IPS-18a (cell line): ENCODE data around the gene FAM13A.

ENCODE experiments used
- H3K27ac ChIP-seq: one replicate; pipeline ENCODE4 v1.5.1; 2013; ENCODE audit warnings: low read length
- H3K27me3 ChIP-seq: one replicate; pipeline ENCODE4 v1.6.1; 2013; ENCODE audit warnings: mild to moderate bottlenecking, low read length; ENCODE audit not compliant: control insufficient read depth, insufficient read depth
- H3K36me3 ChIP-seq: one replicate; pipeline ENCODE4 v1.6.1; 2013; ENCODE audit warnings: low read depth, low read length; ENCODE audit not compliant: control insufficient read depth
- H3K4me1 ChIP-seq: one replicate; pipeline ENCODE4 v1.6.1; 2013; ENCODE audit warnings: low read depth, low read length; ENCODE audit not compliant: control insufficient read depth
- H3K4me3 ChIP-seq: one replicate; pipeline ENCODE4 v1.5.1; 2013; ENCODE audit warnings: low read length
- H3K9ac ChIP-seq: one replicate; pipeline ENCODE4 v1.6.1; 2013; ENCODE audit warnings: mild to moderate bottlenecking, low read length, moderate library complexity
- H3K9me3 ChIP-seq: one replicate; pipeline ENCODE4 v1.6.1; 2013; ENCODE audit warnings: low read depth, low read length; ENCODE audit not compliant: control insufficient read depth

Gene FAM13A

DNA sequence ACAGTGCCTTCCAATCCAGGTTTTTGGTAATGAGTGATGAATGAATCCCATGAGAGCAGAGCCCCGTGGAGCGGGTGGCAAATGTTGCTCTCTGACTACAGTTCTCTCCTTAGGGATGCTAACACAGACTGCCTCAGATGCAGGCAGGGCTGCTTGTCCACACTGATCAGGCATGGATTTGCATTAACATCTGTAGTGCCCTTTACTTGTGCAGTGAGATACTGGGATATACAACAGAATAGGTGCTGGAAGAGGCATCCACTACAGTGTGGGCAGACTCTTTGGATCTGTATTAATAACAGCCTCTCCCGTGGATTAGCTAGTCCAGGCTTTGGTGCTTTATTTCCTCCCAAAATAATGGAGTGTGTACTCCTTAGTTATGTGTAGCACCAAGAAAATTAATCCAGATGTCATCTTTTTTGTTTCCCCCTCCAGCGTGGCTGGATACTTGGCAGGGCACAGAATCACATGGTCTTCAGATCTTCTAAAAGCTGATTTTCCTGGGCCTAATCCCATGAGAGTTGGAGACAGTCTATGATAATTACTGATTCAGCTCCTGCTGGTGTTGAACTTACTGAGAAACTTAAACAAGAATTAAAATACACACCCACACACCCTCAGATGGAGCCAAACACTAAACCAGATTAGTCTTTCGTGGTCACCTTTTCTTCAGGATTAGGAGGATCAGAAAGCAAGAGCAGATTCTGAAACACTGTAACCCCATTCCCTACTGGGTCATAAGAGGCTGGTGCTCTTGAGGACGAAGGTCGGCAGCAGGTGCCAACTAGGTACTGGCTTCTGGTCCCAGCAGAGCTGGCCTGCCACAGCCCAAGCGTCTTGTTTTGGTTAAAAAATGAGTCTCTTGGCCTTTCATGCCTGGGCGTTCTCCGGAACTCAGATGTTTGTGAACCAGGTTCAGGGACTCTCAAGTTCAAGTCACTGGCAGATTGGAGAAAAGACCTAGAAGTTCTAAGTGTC lies 336.2 kb downstream of the FAM13A start:
- H3K27ac ChIP-seq = no peak overlapping the region
- peaks cover 10% of the 10 kb centered on the region for H3K4me1 ChIP-seq
- no peak overlapping the region for H3K4me3 ChIP-seq
- H3K36me3 ChIP-seq = no peaks in the 10 kb centered on the region
- no peaks in the 10 kb centered on the region for H3K27me3 ChIP-seq
- H3K9ac ChIP-seq = no peak overlapping the region
- H3K9me3 ChIP-seq = peaks cover 17% of the 10 kb centered on the region

DNA sequence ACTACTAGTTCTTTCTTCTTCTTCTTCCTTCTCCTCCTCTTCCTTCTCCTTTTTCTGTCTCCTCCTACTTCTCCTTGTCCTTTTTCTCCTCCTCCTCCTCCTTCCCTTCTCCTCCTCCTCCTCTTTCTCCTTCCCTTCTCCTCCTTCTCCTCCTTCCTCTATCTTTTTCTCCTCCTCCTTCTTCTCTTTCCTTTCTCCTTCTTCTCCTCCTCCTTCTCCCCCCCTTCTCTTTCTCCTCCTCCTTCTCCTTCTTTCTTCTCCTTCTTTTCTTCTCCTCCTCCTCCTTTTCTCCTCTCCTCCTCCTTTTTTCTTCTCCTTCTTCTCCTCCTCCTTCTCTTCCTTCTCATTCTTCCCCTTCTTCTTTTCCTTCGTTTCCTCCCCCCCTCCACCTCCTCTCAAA lies 337.6 kb downstream of the FAM13A start:
- Histone ChIP-seq H3K9ac (no peak overlapping the region), H3K9me3 (peaks cover 17% of the 10 kb centered on the region), H3K36me3 (no peaks in the 10 kb centered on the region), H3K27me3 (no peaks in the 10 kb centered on the region), H3K4me1 (no peaks in the 10 kb centered on the region), H3K27ac (no peak overlapping the region), H3K4me3 (no peak overlapping the region)

DNA sequence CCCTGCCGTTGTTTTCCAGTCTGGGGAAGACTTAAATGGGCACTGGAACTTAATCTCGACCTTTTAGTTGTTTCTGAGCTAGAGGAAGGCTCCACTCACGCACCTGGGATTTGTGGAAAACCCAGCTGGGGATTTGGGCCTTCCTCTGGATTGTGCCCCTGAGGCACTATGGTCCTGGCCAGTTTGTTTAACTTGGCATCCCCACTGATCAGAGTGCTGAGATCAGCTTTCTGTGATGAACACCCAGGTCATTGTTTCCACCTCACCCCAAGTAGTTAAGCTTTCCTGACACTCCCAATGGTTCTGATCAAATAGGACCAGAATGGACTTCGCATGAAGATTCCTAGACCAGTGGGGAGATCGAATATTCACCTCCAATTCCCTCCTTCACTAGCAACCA lies 338.9 kb downstream of the FAM13A start:
- Histone ChIP-seq H3K9me3 (peaks cover 17% of the 10 kb centered on the region), H3K27me3 (no peaks in the 10 kb centered on the region), H3K4me3 (no peak overlapping the region), H3K4me1 (no peaks in the 10 kb centered on the region), H3K36me3 (no peaks in the 10 kb centered on the region), H3K27ac (no peak overlapping the region), H3K9ac (no peak overlapping the region)

DNA sequence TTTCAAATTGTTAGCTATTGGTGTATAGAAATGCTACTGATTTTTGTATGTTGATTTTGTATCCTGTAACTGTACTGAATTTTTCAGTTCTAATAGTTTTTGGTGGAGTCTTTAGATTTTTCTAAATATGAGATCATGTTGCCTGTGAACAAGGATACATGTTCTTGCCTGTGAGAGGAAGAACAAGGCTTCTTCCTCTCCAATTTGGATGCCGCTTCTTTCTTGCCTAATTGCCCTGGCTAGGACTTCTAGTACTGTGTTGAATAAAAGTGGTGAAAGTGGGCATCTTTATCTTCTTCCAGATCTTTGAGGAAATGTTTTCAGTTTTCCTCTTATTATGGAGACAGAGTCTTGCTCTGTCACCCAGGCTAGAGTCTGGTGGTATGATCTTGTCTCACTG lies 343.2 kb downstream of the FAM13A start:
- H3K9ac ChIP-seq = no peak overlapping the region
- peaks cover 17% of the 10 kb centered on the region for H3K9me3 ChIP-seq
- H3K4me1 ChIP-seq = no peaks in the 10 kb centered on the region
- no peak overlapping the region for H3K27ac ChIP-seq
- H3K4me3 ChIP-seq = no peak overlapping the region
- H3K36me3 ChIP-seq = no peaks in the 10 kb centered on the region
- no peaks in the 10 kb centered on the region for H3K27me3 ChIP-seq

DNA sequence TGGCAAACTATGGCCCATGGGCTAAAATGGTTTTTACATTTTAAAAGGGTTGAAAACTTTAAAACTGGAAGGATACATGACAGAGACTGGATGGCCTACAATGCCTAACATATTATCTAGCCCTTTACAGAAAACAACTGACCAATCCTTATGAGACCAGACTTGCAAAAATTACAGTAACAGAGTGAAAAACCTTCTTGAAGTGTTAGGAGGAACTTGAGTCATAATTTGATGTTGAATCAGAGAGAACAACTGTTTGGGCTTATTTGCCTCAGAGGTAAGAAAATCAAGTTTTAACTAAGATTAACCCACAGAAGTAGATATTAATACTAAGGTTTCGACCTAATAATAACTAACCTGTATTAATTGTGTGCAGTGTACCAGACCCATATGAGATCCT lies 347.0 kb downstream of the FAM13A start:
- no peak overlapping the region for H3K27ac ChIP-seq
- no peaks in the 10 kb centered on the region for H3K36me3 ChIP-seq
- H3K9me3 ChIP-seq = no peaks in the 10 kb centered on the region
- H3K4me1 ChIP-seq = no peaks in the 10 kb centered on the region
- no peak overlapping the region for H3K4me3 ChIP-seq
- no peaks in the 10 kb centered on the region for H3K27me3 ChIP-seq
- H3K9ac ChIP-seq = no peak overlapping the region

DNA sequence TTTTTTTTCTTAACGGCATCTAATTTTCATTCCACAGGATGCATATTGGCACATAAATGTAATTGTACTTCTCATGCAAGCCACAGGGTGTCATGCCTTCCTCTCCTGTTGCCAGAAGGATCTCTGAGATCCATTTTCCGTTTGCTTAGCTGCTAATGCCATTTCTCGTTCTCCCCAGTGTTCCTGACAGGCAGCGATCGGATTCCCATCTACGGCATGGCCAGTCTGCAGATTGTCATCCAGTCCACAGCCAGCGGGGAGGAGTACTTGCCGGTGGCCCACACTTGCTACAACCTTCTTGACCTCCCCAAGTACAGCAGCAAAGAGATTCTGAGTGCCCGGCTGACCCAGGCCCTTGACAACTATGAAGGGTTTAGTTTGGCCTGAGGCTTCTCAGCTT lies 350.4 kb downstream of the FAM13A start:
- no peaks in the 10 kb centered on the region for H3K9me3 ChIP-seq
- H3K27me3 ChIP-seq = no peaks in the 10 kb centered on the region
- no peaks in the 10 kb centered on the region for H3K4me1 ChIP-seq
- no peak overlapping the region for H3K9ac ChIP-seq
- H3K27ac ChIP-seq = no peak overlapping the region
- no peaks in the 10 kb centered on the region for H3K36me3 ChIP-seq
- H3K4me3 ChIP-seq = no peak overlapping the region

DNA sequence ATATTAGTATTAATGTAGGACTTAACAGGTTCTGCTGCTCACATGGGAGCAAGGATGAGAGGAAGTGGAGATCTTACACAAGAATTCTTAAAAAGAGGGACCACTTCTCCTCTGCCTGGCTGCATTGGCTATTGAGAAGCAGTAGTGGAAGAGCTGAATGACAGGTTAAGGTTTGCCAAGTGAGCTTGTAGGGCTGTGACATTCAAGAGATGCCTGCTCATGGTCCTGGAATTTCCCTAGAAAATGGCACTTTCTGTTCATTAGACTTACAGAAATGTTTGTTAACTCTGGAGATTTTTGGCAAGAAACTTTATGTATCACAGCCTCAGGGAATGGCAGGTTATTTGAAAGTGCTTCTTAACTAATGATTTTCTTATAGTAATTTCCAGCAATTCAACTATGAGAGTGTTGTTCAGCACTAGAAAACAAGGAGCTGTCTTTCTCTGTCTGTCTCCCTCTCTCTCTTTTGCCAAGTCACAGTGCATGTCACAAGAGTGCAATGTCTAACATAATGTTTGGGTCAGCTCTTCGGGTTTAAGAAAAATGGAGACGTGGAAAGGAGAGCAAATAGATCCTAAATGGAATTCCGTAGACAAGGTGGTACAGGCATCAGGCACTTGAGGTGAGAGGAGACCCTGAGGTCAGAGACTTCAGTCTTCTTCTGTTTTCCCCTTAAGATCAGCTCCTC lies 351.0 kb downstream of the FAM13A start:
- H3K36me3 ChIP-seq = no peaks in the 10 kb centered on the region
- no peaks in the 10 kb centered on the region for H3K9me3 ChIP-seq
- H3K27me3 ChIP-seq = no peaks in the 10 kb centered on the region
- no peak overlapping the region for H3K4me3 ChIP-seq
- H3K9ac ChIP-seq = no peak overlapping the region
- no peak overlapping the region for H3K27ac ChIP-seq
- H3K4me1 ChIP-seq = no peaks in the 10 kb centered on the region

DNA sequence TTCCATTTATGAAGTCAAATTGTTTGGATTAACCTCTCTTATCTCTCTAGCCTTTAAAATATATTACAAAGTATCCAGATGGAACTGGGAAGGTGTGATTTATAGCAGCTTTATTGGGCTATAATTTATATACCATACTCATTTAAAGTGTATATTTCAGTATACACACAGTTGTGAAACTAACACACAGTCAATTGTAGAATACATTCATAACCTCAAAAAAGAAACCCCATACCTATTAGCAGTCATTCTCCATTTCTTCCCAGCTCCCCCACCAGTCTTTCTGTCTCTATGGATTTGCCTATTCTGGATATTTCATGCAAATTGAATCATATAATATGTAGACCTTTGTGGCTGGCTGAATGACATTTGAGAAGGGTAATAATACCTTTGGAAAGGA lies 351.8 kb downstream of the FAM13A start:
- H3K9me3 ChIP-seq = no peaks in the 10 kb centered on the region
- H3K4me3 ChIP-seq = no peak overlapping the region
- no peaks in the 10 kb centered on the region for H3K4me1 ChIP-seq
- H3K27me3 ChIP-seq = no peaks in the 10 kb centered on the region
- no peak overlapping the region for H3K9ac ChIP-seq
- no peaks in the 10 kb centered on the region for H3K36me3 ChIP-seq
- no peak overlapping the region for H3K27ac ChIP-seq

DNA sequence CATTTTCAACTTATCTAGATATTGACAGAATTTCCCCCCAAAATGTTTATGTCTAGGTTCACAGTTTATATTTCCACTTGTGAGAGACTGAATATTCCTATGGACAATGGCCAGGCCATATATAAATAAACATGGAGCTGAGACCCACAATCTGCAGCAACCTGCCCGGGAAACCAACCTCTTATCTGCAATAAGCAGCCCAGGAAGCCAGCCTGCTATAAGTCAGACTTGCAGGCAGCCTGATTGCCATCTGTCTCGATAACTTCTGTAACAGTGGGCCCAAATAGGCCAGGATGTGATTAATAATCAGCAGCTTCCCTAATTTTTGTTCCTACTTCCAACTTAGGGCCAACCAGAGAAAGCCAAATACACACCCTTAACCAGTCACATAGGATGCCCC lies 354.2 kb downstream of the FAM13A start:
- H3K4me3 ChIP-seq = no peak overlapping the region
- H3K36me3 ChIP-seq = no peaks in the 10 kb centered on the region
- H3K27ac ChIP-seq = no peak overlapping the region
- H3K9ac ChIP-seq = no peak overlapping the region
- no peaks in the 10 kb centered on the region for H3K4me1 ChIP-seq
- no peaks in the 10 kb centered on the region for H3K9me3 ChIP-seq
- no peaks in the 10 kb centered on the region for H3K27me3 ChIP-seq

DNA sequence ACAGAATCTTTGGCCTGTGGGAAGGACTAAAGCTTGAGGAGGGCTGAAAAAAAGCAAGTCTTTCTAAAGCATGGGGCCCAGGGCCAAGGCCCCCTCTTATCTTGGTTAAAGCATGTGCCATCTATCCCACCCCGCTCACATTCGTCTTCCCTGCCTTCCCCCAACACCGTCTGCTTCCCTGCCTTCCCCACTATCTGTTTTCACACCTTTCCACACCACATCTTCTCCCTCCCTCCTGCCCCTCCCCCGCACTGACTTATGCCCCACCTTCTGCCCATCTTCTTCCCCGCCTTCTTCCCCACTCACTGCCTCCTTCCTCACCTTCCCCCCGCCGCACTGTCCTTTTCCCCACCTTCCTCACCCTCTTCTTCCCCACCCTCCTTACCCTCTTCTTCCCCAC lies 358.5 kb downstream of the FAM13A start:
- no peak overlapping the region for H3K4me3 ChIP-seq
- H3K27me3 ChIP-seq = no peaks in the 10 kb centered on the region
- no peaks in the 10 kb centered on the region for H3K36me3 ChIP-seq
- H3K9ac ChIP-seq = no peak overlapping the region
- no peak overlapping the region for H3K27ac ChIP-seq
- no peaks in the 10 kb centered on the region for H3K9me3 ChIP-seq
- no peaks in the 10 kb centered on the region for H3K4me1 ChIP-seq

DNA sequence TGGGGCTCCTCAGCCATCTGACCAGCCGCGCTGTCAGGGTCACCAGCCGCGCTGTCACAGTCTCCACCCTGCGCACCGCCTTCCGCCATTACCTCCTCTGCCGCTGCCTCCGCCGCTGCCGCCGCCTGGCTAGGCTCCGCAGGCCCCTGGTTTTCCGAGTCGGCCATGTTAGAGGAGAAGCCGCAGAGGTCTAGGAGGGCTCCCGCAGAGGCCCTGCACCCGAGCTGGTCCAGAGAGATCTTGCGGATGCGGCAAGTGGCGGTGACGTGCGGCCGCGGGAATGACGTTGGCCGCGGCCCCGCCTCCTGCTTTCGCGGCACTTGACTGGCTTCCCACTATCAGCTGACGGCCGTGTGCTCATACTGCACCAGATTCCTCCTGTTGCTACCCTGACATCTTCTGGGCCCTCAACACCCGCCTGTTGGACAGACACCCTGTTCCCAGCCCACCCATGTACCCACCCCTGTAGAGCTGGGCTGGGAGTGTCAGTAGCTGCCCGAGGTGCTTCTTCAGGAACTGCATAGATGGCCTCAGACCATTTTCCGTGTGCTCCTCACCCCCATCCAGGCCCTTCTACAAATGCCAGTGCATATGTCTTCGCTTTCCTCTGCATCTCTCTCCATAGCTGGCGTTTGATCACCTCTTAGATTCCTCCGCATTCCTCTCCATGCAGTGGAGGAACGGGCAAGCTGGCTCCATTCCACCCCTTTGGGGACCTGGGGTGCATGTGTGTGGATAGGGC lies 359.2 kb downstream of the FAM13A start, which contains the start of gene NAP1L5:
NAP1L5 (minus strand) TSS at position 242 of the 742 bp plus-strand sequence; CDS start at position 167, 75 bp downstream.
- Histone ChIP-seq H3K9me3 (no peaks in the 10 kb centered on the region), H3K27me3 (no peaks in the 10 kb centered on the region), H3K9ac (no peak within 1 kb of the TSS), H3K4me1 (no peaks in the 10 kb centered on the region), H3K4me3 (no peak within 1 kb of the TSS), H3K36me3 (no peaks in the 10 kb centered on the region), H3K27ac (no peak within 1 kb of the TSS)
